AG04450 (cell line): ENCODE measurements around the gene ARSI. TPM values are rescaled to one million over a fixed set of nuclear protein-coding genes. Genes with fewer than 3 reads are reported as not detected.

Experiments used
- CTCF ChIA-PET: fragments of 300-600, 350-600 bp; formaldehyde crosslinking; extraction: SDS; loops from one replicate; lab custom pipeline; 2022; ENCODE audit warnings: antibody characterized with exemption, inconsistent platforms; lab: Charles Lee
- POLR2A ChIA-PET: fragments of 350-600 bp; formaldehyde crosslinking; extraction: SDS; loops from one replicate; lab custom pipeline; 2021; ENCODE audit warnings: antibody characterized with exemption, inconsistent platforms; lab: Yijun Ruan, JAX
- DNase-seq: peaks from one replicate; pipeline ENCODE4 v3.0.0-alpha.2; 2011; ENCODE audit warnings: low read depth, low spot score
- H3K27ac ChIP-seq: one replicate; pipeline ENCODE4 v1.5.1; 2012; ENCODE audit warnings: low read depth, low read length, control low read depth
- H3K27me3 ChIP-seq: one replicate; pipeline ENCODE4 v1.6.0; 2012; ENCODE audit warnings: low read length; ENCODE audit not compliant: control insufficient read depth, insufficient read depth
- H3K4me3 ChIP-seq: 2 replicates; pipeline ENCODE4 v1.5.1; 2011; ENCODE audit warnings: mild to moderate bottlenecking, low read depth, low read length, control low read depth
- H3K9me3 ChIP-seq: 2 replicates; pipeline ENCODE4 v1.5.1; 2012; ENCODE audit warnings: low read length; ENCODE audit not compliant: control insufficient read depth, insufficient read depth
- CTCF ChIP-seq: IDR thresholded peaks from 2 replicates; pipeline ENCODE4 v1.5.1; 2011; ENCODE audit warnings: low read depth, low read length, control low read depth, inconsistent platforms
- polyA plus RNA-seq: library from polyadenylated mRNA; depleted of rRNA; stranded (reverse); fragments of >200 nt; gene quantifications from 2 replicates; pipeline ENCODE4 v1.2.3, GENCODE V29; 2011

ARSI gene
- polyA plus RNA-seq, 1 experiment, result 11.3 TPM

- no peaks in the 10 kb centered on the region for H3K9me3 ChIP-seq
- POLR2A ChIA-PET, result no interaction called here
- H3K27ac ChIP-seq, result no peak overlapping the region
- no peak for DNase-seq
- no peak for TF ChIP-seq CTCF
- H3K4me3 ChIP-seq, result no peak overlapping the region
- CTCF ChIA-PET, result no interaction called here
- no peaks in the 10 kb centered on the region for H3K27me3 ChIP-seq
Measured at GRCh38 chr5:150288791-150289190, 13.9 kb downstream of the ARSI start.

- CTCF ChIA-PET, result no interaction called here
- Histone ChIP-seq H3K4me3 (no peak overlapping the region), H3K9me3 (no peaks in the 10 kb centered on the region), H3K27me3 (no peaks in the 10 kb centered on the region), H3K27ac (no peak overlapping the region)
- POLR2A ChIA-PET, result no interaction called here
- TF ChIP-seq CTCF, result no peak
- no peak for DNase-seq
Measured at GRCh38 chr5:150288361-150288760, 14.3 kb downstream of the ARSI start.

- no peaks in the 10 kb centered on the region for H3K9me3 ChIP-seq
- H3K4me3 ChIP-seq, result no peak overlapping the region
- no peak overlapping the region for H3K27ac ChIP-seq
- no peaks in the 10 kb centered on the region for H3K27me3 ChIP-seq
- DNase-seq, result no peak
- ChIA-PET CTCF (interaction anchor here (0.9 kb wide), 1 partner anchor 64 kb away, joined by 3 read pairs; no protein-coding TSS in a partner anchor), POLR2A (no interaction called here)
- peak; percentile 28 for TF ChIP-seq CTCF
Measured at GRCh38 chr5:150286820-150287219, 15.9 kb downstream of the ARSI start.

- no peak overlapping the region for H3K27ac ChIP-seq
- ChIA-PET POLR2A (no interaction called here), CTCF (no interaction called here)
- no peak for DNase-seq
- H3K27me3 ChIP-seq, result no peaks in the 10 kb centered on the region
- no peak overlapping the region for H3K4me3 ChIP-seq
- no peaks in the 10 kb centered on the region for H3K9me3 ChIP-seq
- TF ChIP-seq CTCF, result no peak
Measured at GRCh38 chr5:150285114-150285513, 17.6 kb downstream of the ARSI start.

GRCh38 chr5:150284311-150284710, 18.4 kb downstream of the ARSI start:
- DNase-seq, result no peak
- no peaks in the 10 kb centered on the region for H3K27me3 ChIP-seq
- TF ChIP-seq CTCF, result no peak
- no peak overlapping the region for H3K27ac ChIP-seq
- no peaks in the 10 kb centered on the region for H3K9me3 ChIP-seq
- no peak overlapping the region for H3K4me3 ChIP-seq
- ChIA-PET POLR2A (no interaction called here), CTCF (interaction anchor here (0.5 kb wide), 1 partner anchor 1543 kb away, joined by 4 read pairs; no protein-coding TSS in a partner anchor)
